Psoas muscle (tissue), 8 donors: ENCODE data around the gene ABCA13. TPM values are rescaled to one million over a fixed set of nuclear protein-coding genes. Genes with fewer than 3 reads are reported as not detected.

Experiments
- ATAC-seq, 4 donors: fragments of 200-7000 bp; cut with Tn5 transposase; one replicate each; pipeline ENCODE4 v1.9.1; 2020; ENCODE audit warnings: moderate library complexity in 3 of 4, mild to moderate bottlenecking in 2 of 4
- DNase-seq, 2 donors: peaks; one replicate each; pipeline ENCODE4 v3.0.0-alpha.2; 2020
- H3K27ac ChIP-seq: fragments of 200-600 bp; one replicate; pipeline ENCODE4 v1.8.0; 2022
- H3K27me3 ChIP-seq, 3 donors: fragments of 200-600 bp in 1 of 3; one replicate each; pipeline versions ENCODE4 v1.6.1 to v1.8.0; 2013 to 2022; ENCODE audit warnings: low read length in 2 of 3, mild to moderate bottlenecking in 2 of 3, moderate library complexity in 1 of 3; ENCODE audit not compliant: insufficient read depth in 3 of 3
- H3K36me3 ChIP-seq, 2 donors: fragments of 200-600 bp in 1 of 2; one replicate each; pipeline versions ENCODE4 v1.6.1 to v1.8.0; 2013 to 2022; ENCODE audit warnings: low read depth in 1 of 2, mild to moderate bottlenecking in 1 of 2, moderate library complexity in 1 of 2; ENCODE audit not compliant: insufficient read depth in 1 of 2
- H3K4me1 ChIP-seq: fragments of 200-600 bp; one replicate; pipeline ENCODE4 v1.8.0; 2022
- H3K4me3 ChIP-seq: fragments of 200-600 bp; one replicate; pipeline ENCODE4 v1.8.0; 2022; ENCODE audit warnings: mild to moderate bottlenecking
- H3K9me3 ChIP-seq: fragments of 200-600 bp; one replicate; pipeline ENCODE4 v1.8.0; 2022
- CTCF ChIP-seq: fragments of 200-600 bp; IDR thresholded peaks from one replicate; pipeline ENCODE4 v1.8.0; 2022; ENCODE audit warnings: antibody characterized with exemption
- WGBS, 3 donors: extraction: QIAGEN DNeasy Blood & Tissue Kit; methylation state at CpG; one replicate each; pipeline versions ENCODE4 v1.1.6 to v1.1.7; 2013; 5-methylcytosine and 5-hydroxymethylcytosine counted together
- intact Hi-C, 2 donors: fragments of 100-400 bp; cut with DNase I; formaldehyde crosslinking; loops; one replicate each; pipeline versions ENCODE4 v1.11.0 to v1.14.2; 2022
- polyA plus RNA-seq, 3 donors: library from polyadenylated mRNA; stranded (reverse); fragments of 200-250 nt; gene quantifications; one replicate each; pipeline ENCODE4 v1.2.3, GENCODE V29; 2013
- total RNA-seq, 4 donors: library from RNA; stranded (reverse); fragmentation: NEBNext Ultra II Directional in 2 of 4; extraction: Animal tissue kit (Norgen Biotek cat#: 25700) in 2 of 4; gene quantifications; one replicate each; pipeline versions ENCODE4 v1.2.1 to v1.2.4, GENCODE V29; 2021 to 2023
- donor health status: healthy with polysubstance abuse.
- donor health status: DM: no; HTN: no; CAD: no; lungs with moderate emphysema.
- donor health status: Bipolar disorder and iron deficiency.
- donor health status: healthy.
- donor health status: DM: yes; HTN: yes; CAD: no.
- donor health status: DM: no; HTN: no; CAD: no.
- donor health status: DM: no; HTN: no; CAD: no.
- donor health status: DM: yes; HTN: yes; CAD: no.

ABCA13 gene
- total and polyA plus RNA-seq, 7 donors, result 0.06 to 0.12 (median 0.10) TPM; not detected in 4

GRCh38 chr7:48139459-48139858, 31.8 kb upstream of the ABCA13 start:
- no peak for TF ChIP-seq CTCF
- intact Hi-C loops, result no loop called here
- H3K27ac ChIP-seq, result no peak overlapping the region
- H3K4me3 ChIP-seq, result no peak overlapping the region
- no peaks in the 10 kb centered on the region for H3K4me1 ChIP-seq
- whole genome bisulfite sequencing, 3 donors, result 53 to 76% (median 70%) methylated on average over 3 of the region's 3 CpGs
- H3K27me3 ChIP-seq, result no peaks in the 10 kb centered on the region
- ATAC-seq, result no peak
- DNase-seq, result no peak
- H3K9me3 ChIP-seq, result no peaks in the 10 kb centered on the region
- H3K36me3 ChIP-seq, result no peaks in the 10 kb centered on the region

GRCh38 chr7:48140001-48140681, 31.1 kb upstream of the ABCA13 start:
- no peaks in the 10 kb centered on the region for H3K36me3 ChIP-seq
- no peaks in the 10 kb centered on the region for H3K4me1 ChIP-seq
- WGBS, 3 donors, result 61 to 67% (median 65%) methylated on average over 7 of the region's 7 CpGs
- H3K27me3 ChIP-seq, result no peaks in the 10 kb centered on the region
- TF ChIP-seq CTCF, result no peak
- intact Hi-C loops, result no loop called here
- H3K27ac ChIP-seq, result no peak overlapping the region
- no peaks in the 10 kb centered on the region for H3K9me3 ChIP-seq
- H3K4me3 ChIP-seq, result no peak overlapping the region
- DNase-seq, result no peak
- ATAC-seq, result no peak

GRCh38 chr7:48141521-48141920, 29.7 kb upstream of the ABCA13 start:
- no peak for ATAC-seq
- Histone ChIP-seq H3K4me3 (no peak overlapping the region), H3K9me3 (no peaks in the 10 kb centered on the region), H3K27ac (no peak overlapping the region), H3K36me3 (no peaks in the 10 kb centered on the region), H3K27me3 (no peaks in the 10 kb centered on the region), H3K4me1 (no peaks in the 10 kb centered on the region)
- WGBS, 3 donors, result 45 to 68% (median 65%) methylated on average over 1 of the region's 1 CpG
- no peak for TF ChIP-seq CTCF
- DNase-seq, result no peak
- intact Hi-C loops, result no loop called here

- H3K4me1 ChIP-seq, result no peaks in the 10 kb centered on the region
- no peak overlapping the region for H3K4me3 ChIP-seq
- no peaks in the 10 kb centered on the region for H3K36me3 ChIP-seq
- TF ChIP-seq CTCF, result no peak
- H3K27me3 ChIP-seq, result no peaks in the 10 kb centered on the region
- DNase-seq (no peak), ATAC-seq (no peak)
- WGBS, 3 donors, result 33 to 43% (median 42%) methylated on average over 4 of the region's 4 CpGs
- intact Hi-C loops, result no loop called here
- H3K27ac ChIP-seq, result no peak overlapping the region
- H3K9me3 ChIP-seq, result no peaks in the 10 kb centered on the region
Observed at GRCh38 chr7:48144291-48144768, 26.9 kb upstream of the ABCA13 start.
